BLaER1 treated with 17β-estradiol and CSF1 and Interleukin-3, amounts not matched to agents 10 nM and 100 nM (cell line): ENCODE data around the gene SLC6A19.

Experiments
- H3K27ac ChIP-seq, 11 experiments: shearing (Covaris generic); formaldehyde crosslinking; 2 replicates each; pipeline ENCODE4 v1.8.1; 2022
- H3K27me3 ChIP-seq, 11 experiments: shearing (Covaris generic); formaldehyde crosslinking; 2 replicates each; pipeline ENCODE4 v1.8.1; 2022
- H3K36me3 ChIP-seq, 11 experiments: shearing (Covaris generic); formaldehyde crosslinking; 2 replicates each; pipeline ENCODE4 v1.8.1; 2022
- H3K4me1 ChIP-seq, 10 experiments: shearing (Covaris generic); formaldehyde crosslinking; 2 replicates each; pipeline ENCODE4 v1.8.1; 2022
- H3K4me2 ChIP-seq, 11 experiments: shearing (Covaris generic); formaldehyde crosslinking; 2 replicates each; pipeline ENCODE4 v1.8.1; 2022
- H3K4me3 ChIP-seq, 10 experiments: shearing (Covaris generic); formaldehyde crosslinking; 2 replicates each; pipeline ENCODE4 v1.8.1; 2022
- H3K9ac ChIP-seq, 11 experiments: shearing (Covaris generic); formaldehyde crosslinking; 2 replicates each; pipeline ENCODE4 v1.8.1; 2022
- H3K9me3 ChIP-seq, 11 experiments: shearing (Covaris generic); formaldehyde crosslinking; replicated peaks in 1 of 11; 2 replicates each; pipeline ENCODE4 v1.8.1; 2022
- H4K20me1 ChIP-seq, 11 experiments: shearing (Covaris generic); formaldehyde crosslinking; 2 replicates each; pipeline ENCODE4 v1.8.1; 2022
- Cebpa-rat ChIP-seq, 11 experiments: shearing (Covaris generic); IDR thresholded peaks; 2 replicates each; pipeline ENCODE4 v1.8.1; 2022

Gene SLC6A19

DNA sequence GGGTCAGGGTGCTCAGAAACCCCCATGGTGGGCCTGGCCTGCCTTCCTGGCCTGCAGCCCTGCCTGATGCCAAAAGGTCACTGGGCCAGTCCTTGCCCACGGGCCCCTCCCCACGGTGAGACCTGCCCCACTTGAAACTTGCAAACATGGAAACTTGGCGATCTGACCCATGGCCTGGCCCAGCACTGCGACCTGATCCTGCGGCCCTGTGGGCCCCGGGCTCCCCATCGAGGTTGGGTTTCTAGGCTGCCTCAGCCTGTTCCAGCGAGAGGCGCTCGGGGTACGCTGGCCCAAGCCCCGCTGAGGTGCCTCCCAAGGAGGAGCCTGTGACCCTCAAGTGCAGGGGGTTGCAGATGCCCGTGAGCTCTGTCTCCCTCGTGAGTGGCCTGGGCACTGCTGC, 37.5 kb upstream of the SLC6A19 start:
- H3K36me3 ChIP-seq = no peaks in the 10 kb centered on the region

DNA sequence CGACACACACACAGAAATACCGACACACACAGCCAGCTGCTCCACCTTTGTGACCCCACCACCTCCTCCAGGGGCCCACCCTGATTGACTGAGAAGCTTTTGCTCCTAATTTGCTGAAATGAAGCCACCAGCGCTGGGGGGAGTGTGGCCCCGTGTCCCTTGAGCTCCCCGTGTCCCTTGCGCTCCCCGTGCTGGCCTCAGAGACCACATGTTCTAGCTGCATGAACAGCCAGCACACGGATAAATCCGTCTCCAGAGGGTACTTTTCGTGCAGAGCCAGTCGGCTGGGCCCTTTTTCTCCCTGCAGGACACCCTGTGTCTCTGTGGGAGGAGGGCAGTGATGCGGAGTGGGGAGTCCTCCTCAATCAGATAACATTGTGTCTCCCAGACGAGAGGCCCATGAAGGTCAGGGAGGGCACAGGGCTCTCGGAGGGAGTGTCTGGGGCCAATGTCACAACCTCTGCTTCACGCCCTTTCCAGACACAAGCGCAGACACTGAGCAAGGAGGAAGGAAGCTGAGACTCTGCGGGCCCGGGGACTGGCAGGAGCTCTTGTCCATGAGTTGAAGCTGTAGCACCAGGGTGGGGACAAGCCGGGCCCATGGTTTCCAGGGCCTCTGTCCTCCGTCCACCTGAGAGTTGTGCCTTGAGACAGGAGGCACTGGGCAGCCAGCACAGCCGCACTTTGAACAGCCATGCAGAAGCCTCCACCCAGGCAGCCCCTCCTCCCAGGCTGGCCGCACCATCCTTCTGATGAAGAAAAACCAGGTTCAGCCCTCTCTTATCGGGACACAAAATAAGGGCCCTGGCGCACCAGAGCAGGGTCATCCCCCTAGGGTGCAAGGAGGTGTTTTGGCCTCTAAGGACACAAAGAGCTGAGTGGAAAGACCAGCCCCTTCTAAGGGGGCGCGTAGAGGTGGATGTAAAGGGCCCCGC, 36.4 kb upstream of the SLC6A19 start:
- Histone ChIP-seq H3K4me2 (no peak overlapping the region; a peak in 2 of 22 replicates), H3K9me3 (no peaks in the 10 kb centered on the region)

More for the DNA sequence above, 37.5 kb upstream of the SLC6A19 start:
- Histone ChIP-seq H3K27ac (no peak overlapping the region), H3K4me3 (no peak overlapping the region), H4K20me1 (peaks cover 0 to 55% (median 0%) of the 10 kb centered on the region in 11 experiments; a peak in 5 of 22 replicates), H3K4me1 (peaks cover 14 to 51% (median 41%) of the 10 kb centered on the region in 10 experiments), H3K9me3 (no peaks in the 10 kb centered on the region), H3K9ac (no peak overlapping the region), H3K4me2 (no peak overlapping the region), H3K27me3 (peaks cover 0 to 15% (median 10%) of the 10 kb centered on the region in 11 experiments; a peak in 18 of 22 replicates)
- TF ChIP-seq Cebpa-rat (IDR thresholded peaks at IDR 0.05) = no peak

DNA sequence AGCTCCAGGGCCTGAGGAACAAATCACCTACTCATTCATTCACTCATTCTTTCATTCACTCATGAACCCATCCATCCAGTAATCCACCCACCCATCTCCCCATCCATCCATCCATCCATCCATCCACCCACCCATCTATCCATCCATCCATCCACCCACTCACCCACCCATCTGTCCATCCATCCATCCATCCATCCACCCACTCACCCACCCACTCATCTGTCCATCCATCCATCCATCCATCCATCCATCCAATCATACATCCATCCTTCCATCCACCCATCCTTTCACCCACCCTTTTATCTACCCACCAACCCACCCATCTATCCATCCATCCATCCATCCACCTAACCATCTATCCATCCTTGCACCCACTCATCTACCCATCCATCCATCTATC, 35.5 kb upstream of the SLC6A19 start:
- Histone ChIP-seq H3K9me3 (no peaks in the 10 kb centered on the region), H3K4me2 (no peak overlapping the region), H4K20me1 (peaks cover 0 to 44% (median 0%) of the 10 kb centered on the region in 11 experiments; a peak in 6 of 22 replicates), H3K27me3 (peaks cover 0 to 10% (median 0%) of the 10 kb centered on the region in 11 experiments; a peak in 4 of 22 replicates), H3K9ac (no peak overlapping the region), H3K36me3 (no peaks in the 10 kb centered on the region), H3K27ac (no peak overlapping the region), H3K4me3 (no peak overlapping the region), H3K4me1 (peaks cover 14 to 57% (median 46%) of the 10 kb centered on the region in 10 experiments)
- TF ChIP-seq Cebpa-rat (IDR thresholded peaks at IDR 0.05) = no peak

More for the DNA sequence above, 36.4 kb upstream of the SLC6A19 start:
- Histone ChIP-seq H3K4me1 (peaks cover 14 to 57% (median 46%) of the 10 kb centered on the region in 10 experiments), H3K9ac (no peak overlapping the region), H3K4me3 (no peak overlapping the region), H3K36me3 (no peaks in the 10 kb centered on the region), H3K27me3 (peaks cover 0 to 10% (median 0%) of the 10 kb centered on the region in 11 experiments; a peak in 5 of 22 replicates), H3K27ac (no peak overlapping the region), H4K20me1 (peaks cover 0 to 50% (median 0%) of the 10 kb centered on the region in 11 experiments; a peak in 6 of 22 replicates)
- TF ChIP-seq Cebpa-rat (IDR thresholded peaks at IDR 0.05) = no peak

DNA sequence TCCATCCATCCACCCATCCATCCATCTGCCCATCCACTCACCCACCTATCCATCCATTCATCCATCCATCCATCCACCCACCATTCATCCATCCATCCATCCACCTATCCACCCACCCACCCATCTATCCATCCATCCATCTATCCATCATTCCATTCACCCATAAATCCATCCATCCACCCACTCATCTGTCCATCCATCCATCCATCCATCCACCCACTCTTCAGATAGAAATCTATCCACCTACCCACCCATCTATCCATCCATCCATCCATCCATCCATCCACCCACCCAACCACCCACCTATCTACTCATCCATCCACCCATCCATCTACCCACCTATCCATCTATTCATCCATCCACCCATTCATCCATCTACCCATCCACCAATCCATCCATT, 35.0 kb upstream of the SLC6A19 start:
- no peak for TF ChIP-seq Cebpa-rat (IDR thresholded peaks at IDR 0.05)
- Histone ChIP-seq H3K4me3 (no peak overlapping the region), H3K36me3 (no peaks in the 10 kb centered on the region), H3K4me2 (no peak overlapping the region), H3K4me1 (peaks cover 14 to 53% (median 42%) of the 10 kb centered on the region in 10 experiments), H4K20me1 (peaks cover 0 to 43% (median 0%) of the 10 kb centered on the region in 11 experiments; a peak in 6 of 22 replicates), H3K27me3 (peaks cover 0 to 6% (median 0%) of the 10 kb centered on the region in 11 experiments; a peak in 3 of 22 replicates), H3K9me3 (no peaks in the 10 kb centered on the region), H3K9ac (no peak overlapping the region), H3K27ac (no peak overlapping the region)

DNA sequence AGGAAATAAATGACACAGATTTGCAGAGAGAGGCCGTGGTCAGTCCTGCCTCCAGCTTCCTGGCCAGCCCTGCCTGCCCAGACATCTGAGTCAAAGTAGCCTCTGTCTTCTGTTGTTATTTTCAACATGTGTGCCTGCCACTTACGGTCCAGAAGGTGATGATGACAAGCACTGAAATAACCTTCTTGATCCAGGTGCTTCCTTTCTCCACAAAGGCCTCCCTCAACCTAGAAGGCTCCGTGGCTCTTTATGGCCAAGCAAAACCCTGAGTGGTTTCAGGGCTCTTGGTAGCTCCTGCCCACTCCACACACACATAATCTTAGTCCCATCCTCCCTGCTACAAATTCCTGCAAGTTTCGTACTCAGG, 34.1 kb upstream of the SLC6A19 start:
- Histone ChIP-seq H3K9ac (peak overlapping the region in 2 of 11 experiments; percentile 38 to 47; a peak in 2 of 22 replicates), H4K20me1 (peaks cover 0 to 36% (median 0%) of the 10 kb centered on the region in 11 experiments; a peak in 5 of 22 replicates), H3K36me3 (no peaks in the 10 kb centered on the region), H3K9me3 (no peaks in the 10 kb centered on the region), H3K27me3 (peaks cover 0 to 6% (median 0%) of the 10 kb centered on the region in 11 experiments; a peak in 2 of 22 replicates), H3K4me1 (peaks cover 10 to 43% (median 33%) of the 10 kb centered on the region in 10 experiments), H3K4me2 (peak overlapping the region; percentile 73 to 93 (median 88); a peak in 21 of 22 replicates), H3K27ac (no peak overlapping the region), H3K4me3 (no peak overlapping the region)
- TF ChIP-seq Cebpa-rat (IDR thresholded peaks at IDR 0.05) = no peak

DNA sequence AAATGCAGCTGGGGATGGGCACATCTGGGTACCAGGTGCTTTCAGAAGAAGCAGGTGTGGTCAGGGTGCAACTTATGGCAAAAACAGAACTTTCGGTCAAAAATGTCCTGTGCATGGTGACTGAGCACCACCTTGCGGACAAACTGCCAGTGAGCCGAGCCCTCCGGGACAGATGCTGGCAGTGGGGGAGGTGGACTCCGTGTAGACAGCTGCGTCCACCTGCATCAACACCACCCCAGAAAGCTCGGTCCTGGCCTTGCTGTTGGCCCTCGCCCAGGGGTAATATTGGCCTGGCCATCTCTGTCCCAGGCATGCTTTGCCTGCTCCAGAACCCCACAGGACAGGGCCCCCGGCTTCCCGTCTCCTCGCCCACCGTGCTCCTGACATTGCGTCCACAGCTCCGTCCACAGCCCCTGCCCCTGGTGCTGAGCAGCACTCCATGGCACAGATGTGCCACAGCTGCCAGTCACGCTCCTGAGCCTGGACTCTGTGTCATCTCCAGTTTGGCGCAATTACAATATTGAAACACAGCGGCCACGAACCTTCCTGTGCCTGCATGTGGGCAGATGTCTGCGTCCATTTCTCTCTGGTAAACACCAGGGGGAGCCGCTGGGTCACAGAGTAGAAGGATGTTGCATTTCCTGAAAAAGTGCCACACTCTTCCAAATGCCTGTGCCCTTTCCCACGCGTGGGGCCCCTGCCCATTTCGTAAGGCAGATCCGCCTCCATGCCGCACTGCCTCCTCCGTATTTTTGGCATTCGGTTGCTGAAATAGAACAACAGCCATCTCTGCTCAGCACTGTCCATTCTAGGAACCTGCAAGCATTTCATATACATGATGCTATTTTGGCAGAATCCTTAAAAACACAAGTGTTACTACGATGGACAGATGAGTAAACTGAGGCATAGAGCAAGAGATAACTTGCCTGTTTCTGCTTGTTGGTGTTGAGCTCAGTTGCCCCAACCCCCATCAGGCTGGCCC, 33.4 kb upstream of the SLC6A19 start:
- peaks cover 7 to 43% (median 28%) of the 10 kb centered on the region in 10 experiments; a peak in 19 of 20 replicates for H3K4me1 ChIP-seq
- H3K4me3 ChIP-seq = peak overlapping the region in 6 of 10 experiments; percentile 12 to 47 (median 34); a peak in 8 of 20 replicates
- peak overlapping the region; percentile 73 to 93 (median 88) for H3K4me2 ChIP-seq
- no peaks in the 10 kb centered on the region for H3K36me3 ChIP-seq
- H3K9ac ChIP-seq = peak overlapping the region in 4 of 11 experiments; percentile 38 to 49 (median 43); a peak in 5 of 22 replicates
- peaks cover 0 to 5% (median 0%) of the 10 kb centered on the region in 11 experiments; a peak in 1 of 22 replicates for H3K9me3 ChIP-seq
- peaks cover 0 to 34% (median 0%) of the 10 kb centered on the region in 11 experiments; a peak in 4 of 22 replicates for H4K20me1 ChIP-seq
- H3K27ac ChIP-seq = no peak overlapping the region; a peak in 2 of 22 replicates
- peaks cover 0 to 6% (median 0%) of the 10 kb centered on the region in 11 experiments; a peak in 2 of 22 replicates for H3K27me3 ChIP-seq
- TF ChIP-seq Cebpa-rat (IDR thresholded peaks at IDR 0.05) = no peak

DNA sequence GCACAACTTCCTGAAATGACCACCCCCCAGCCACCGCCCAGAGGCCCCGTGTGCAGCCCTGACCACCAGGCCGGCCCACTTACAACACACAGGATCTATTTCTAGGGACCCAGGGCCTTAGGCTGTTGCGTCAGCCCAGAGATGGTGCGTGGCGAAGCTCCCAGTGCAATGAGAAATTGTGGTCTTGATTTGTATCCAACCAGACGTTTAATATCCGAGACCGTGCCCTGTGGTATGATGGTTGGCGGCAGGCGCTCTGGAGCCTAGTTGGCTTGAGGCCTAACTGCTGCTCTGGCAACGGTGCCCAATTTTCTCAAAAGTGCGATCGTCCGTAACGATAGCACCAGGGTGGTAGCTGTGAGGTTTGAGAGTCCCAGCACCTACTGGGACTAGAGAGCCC, 32.6 kb upstream of the SLC6A19 start:
- peak overlapping the region in 2 of 11 experiments; percentile 6 to 39; a peak in 1 of 22 replicates for H3K9ac ChIP-seq
- peaks cover 7 to 42% (median 27%) of the 10 kb centered on the region in 10 experiments; a peak in 19 of 20 replicates for H3K4me1 ChIP-seq
- peaks cover 0 to 11% (median 0%) of the 10 kb centered on the region in 11 experiments; a peak in 1 of 22 replicates for H3K9me3 ChIP-seq
- peak in 1 of 11 experiments; percentile 25; a peak in 1 of 22 replicates for TF ChIP-seq Cebpa-rat (IDR thresholded peaks at IDR 0.05)
- H3K27me3 ChIP-seq = peaks cover 0 to 6% (median 0%) of the 10 kb centered on the region in 11 experiments; a peak in 2 of 22 replicates
- H4K20me1 ChIP-seq = peaks cover 0 to 26% (median 0%) of the 10 kb centered on the region in 11 experiments; a peak in 4 of 22 replicates
- peak overlapping the region in 9 of 11 experiments; percentile 73 to 93 (median 87); a peak in 18 of 22 replicates for H3K4me2 ChIP-seq
- H3K36me3 ChIP-seq = no peaks in the 10 kb centered on the region
- H3K27ac ChIP-seq = no peak overlapping the region; a peak in 2 of 22 replicates
- no peak overlapping the region for H3K4me3 ChIP-seq
